ENCODE data around the gene DLG2.
A peak's percentile ranks its signal among the peaks of the same experiment; 100 is the strongest.

The DLG2 gene

DNA sequence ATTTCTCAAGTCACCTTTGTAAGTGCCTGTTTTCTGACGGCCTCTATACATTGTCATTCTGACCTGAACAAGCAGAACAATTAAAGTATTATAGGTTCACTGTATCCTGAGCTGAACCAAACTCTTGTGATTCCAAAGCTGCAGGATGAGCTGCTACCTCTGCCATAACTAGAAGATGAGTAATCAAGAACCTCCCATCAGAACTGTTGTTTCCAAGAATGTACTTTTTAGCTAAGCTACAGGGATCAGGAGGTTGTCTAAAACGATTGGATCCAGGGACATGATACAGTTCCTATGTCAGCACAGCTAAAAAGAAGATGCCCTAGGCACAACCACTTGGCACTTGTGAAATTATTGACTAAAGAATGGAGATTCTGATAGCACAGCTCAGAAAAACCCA, 2052.6 kb downstream of the DLG2 start:
- DNase-seq (ENCODE audit: low read depth, low spot score) = no peak
- no peak overlapping the region for H3K4me3 ChIP-seq (ENCODE audit: low read depth, low read length)
- in situ Hi-C loops (cut with HindIII; ENCODE audit: low sequenced_read_pairs) = no loop called here
- no peak for TF ChIP-seq CTCF (IDR thresholded peaks at IDR 0.05; ENCODE audit: low read depth, low read length)

DNA sequence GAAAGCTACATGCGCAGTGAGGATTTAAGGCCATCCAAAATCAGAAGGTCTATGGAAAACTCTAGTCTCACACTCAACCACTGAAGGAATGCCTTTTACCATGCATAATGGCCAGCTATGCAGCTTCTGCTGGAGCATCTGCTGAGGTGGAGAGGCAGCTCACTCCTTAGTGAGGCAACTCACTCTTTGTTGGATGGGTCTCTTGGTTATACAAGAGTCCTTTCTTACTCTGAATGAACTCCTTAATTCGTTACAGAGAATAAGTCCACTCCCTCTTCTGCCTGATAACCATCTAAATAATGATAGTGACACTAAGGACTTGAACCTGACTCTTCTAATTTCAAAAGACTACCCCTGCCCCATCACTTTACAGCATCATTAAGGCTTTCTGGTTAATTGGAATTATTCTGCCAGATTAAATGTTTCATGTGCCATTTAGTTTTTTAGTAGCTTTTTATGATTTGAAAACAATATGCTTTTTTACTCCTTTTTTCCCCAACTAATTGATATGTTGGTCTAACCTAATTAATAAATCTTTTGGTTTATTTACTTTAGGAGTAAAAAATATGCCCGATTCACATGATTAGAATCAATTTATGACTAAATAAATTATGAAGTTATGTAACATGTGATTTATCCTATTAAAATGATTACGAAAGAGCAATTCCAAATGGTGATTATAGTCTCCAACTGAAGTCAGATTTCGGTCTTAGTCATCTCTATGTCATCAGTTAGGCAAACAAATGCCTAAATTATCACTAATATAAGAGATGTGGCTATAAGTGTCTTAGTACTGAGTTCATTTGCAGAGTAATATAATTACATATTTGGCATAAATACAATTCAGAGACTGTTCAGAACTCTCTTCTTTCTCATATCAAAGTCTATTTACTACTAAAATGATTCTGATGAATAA, 2054.3 kb downstream of the DLG2 start:
- no peak overlapping the region for H3K4me3 ChIP-seq (ENCODE audit: low read depth, low read length)
- no peak for TF ChIP-seq CTCF (IDR thresholded peaks at IDR 0.05; ENCODE audit: low read depth, low read length)
- DNase-seq (ENCODE audit: low read depth, low spot score) = no peak
- in situ Hi-C loops (cut with HindIII; ENCODE audit: low sequenced_read_pairs) = no loop called here

DNA sequence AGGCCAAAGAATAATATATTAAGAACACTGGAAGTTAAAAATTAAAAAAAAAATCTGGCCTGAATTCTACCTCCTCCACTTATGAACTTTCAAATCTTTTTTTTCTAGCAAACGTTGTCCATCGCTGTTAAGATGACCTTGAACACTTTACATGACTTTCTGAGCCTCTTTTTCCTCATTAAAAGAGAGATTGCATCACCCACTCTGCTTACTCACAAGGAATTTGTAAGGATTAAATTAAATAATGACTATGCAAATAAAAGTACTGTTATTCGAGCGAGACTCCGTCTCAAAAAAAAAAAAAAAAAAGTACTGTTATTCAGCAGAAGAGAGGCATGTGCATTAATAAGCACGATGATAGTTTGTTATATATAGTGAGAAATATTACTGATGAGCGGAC, 2055.8 kb downstream of the DLG2 start:
- no peak for TF ChIP-seq CTCF (IDR thresholded peaks at IDR 0.05; ENCODE audit: low read depth, low read length)
- H3K4me3 ChIP-seq (ENCODE audit: low read depth, low read length) = no peak overlapping the region
- no peak for DNase-seq (ENCODE audit: low read depth, low spot score)
- in situ Hi-C loops (cut with HindIII; ENCODE audit: low sequenced_read_pairs) = no loop called here

- no peak overlapping the region for H3K4me3 ChIP-seq (ENCODE audit: low read depth, low read length)
- no peak for DNase-seq (ENCODE audit: low read depth, low spot score)
- in situ Hi-C loops (cut with HindIII; ENCODE audit: low sequenced_read_pairs) = no loop called here
- no peak for TF ChIP-seq CTCF (IDR thresholded peaks at IDR 0.05; ENCODE audit: low read depth, low read length)
These were observed 2057.9 kb downstream of the DLG2 start for GRCh38 chr11:83569134-83569805.

DNA sequence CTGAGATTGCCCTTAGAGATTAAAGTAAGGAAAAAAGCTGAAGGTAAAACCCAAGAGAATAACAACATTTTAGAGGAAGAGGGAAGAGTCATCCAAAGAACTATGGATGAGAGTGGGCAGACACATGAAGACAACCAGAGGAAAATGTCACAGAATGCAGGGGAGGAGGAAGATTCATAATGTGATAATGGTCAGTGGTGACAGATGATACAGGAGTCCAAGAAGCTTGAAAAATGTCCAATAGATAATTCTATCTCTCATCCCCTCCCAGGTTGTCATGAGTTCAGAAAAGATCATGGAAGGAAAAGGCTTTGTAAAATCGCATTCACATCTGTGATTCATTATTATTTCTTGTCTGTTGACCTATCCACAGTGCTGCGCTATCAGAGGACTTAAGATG, 2058.6 kb downstream of the DLG2 start:
- no peak for TF ChIP-seq CTCF (IDR thresholded peaks at IDR 0.05; ENCODE audit: low read depth, low read length)

GRCh38 chr11:83566950-83567349, 2060.2 kb downstream of the DLG2 start:
- TF ChIP-seq CTCF (IDR thresholded peaks at IDR 0.05; ENCODE audit: low read depth, low read length) = no peak
- in situ Hi-C loops (cut with HindIII; ENCODE audit: low sequenced_read_pairs) = no loop called here
- no peak overlapping the region for H3K4me3 ChIP-seq (ENCODE audit: low read depth, low read length)
- peak; percentile 38 for DNase-seq (ENCODE audit: low read depth, low spot score)

More for the DNA sequence above, 2058.6 kb downstream of the DLG2 start:
- no peak overlapping the region for H3K4me3 ChIP-seq (ENCODE audit: low read depth, low read length)
- no peak for DNase-seq (ENCODE audit: low read depth, low spot score)
- in situ Hi-C loops (cut with HindIII; ENCODE audit: low sequenced_read_pairs) = no loop called here

Measured in astrocyte of the spinal cord (primary cell).